Kidney epithelial cell (primary cell): Measurements from ENCODE around the gene MS4A18. TPM values are rescaled to one million over a fixed set of nuclear protein-coding genes. Genes with fewer than 3 reads are reported as not detected.

Experiments
- DNase-seq: peaks from one replicate; pipeline ENCODE4 v3.0.0-alpha.2; 2010; ENCODE audit warnings: low read depth
- H3K27me3 ChIP-seq: 2 replicates; pipeline ENCODE4 v1.6.0; 2011; ENCODE audit warnings: low read length; ENCODE audit not compliant: control insufficient read depth, insufficient read depth
- H3K36me3 ChIP-seq: 2 replicates; pipeline ENCODE4 v1.5.1; 2011; ENCODE audit warnings: low read length; ENCODE audit not compliant: control insufficient read depth, insufficient read depth
- H3K4me3 ChIP-seq: 2 replicates; pipeline ENCODE4 v1.5.1; 2011; ENCODE audit warnings: low read depth, mild to moderate bottlenecking, control low read depth, low read length
- total RNA-seq: library from RNA; depleted of rRNA; stranded (reverse); fragments of >200 nt; gene quantifications from 2 replicates; pipeline ENCODE4 v1.2.3, GENCODE V29; 2015
- TF ChIP-seq, protein P1 (sequence below): IDR thresholded peaks from 2 replicates; pipeline ENCODE4 v1.5.1; 2011; ENCODE audit warnings: mild to moderate bottlenecking, moderate library complexity, low read length, control low read depth, inconsistent platforms; ENCODE audit not compliant: insufficient read depth, poor library complexity, severe bottlenecking

MS4A18 gene
- total RNA-seq, 1 donor from 2014 or later, result not detected

GRCh38 chr11:60720460-60720859 is 4.1 kb upstream of the MS4A18 start:
- TF ChIP-seq, protein P1, sequence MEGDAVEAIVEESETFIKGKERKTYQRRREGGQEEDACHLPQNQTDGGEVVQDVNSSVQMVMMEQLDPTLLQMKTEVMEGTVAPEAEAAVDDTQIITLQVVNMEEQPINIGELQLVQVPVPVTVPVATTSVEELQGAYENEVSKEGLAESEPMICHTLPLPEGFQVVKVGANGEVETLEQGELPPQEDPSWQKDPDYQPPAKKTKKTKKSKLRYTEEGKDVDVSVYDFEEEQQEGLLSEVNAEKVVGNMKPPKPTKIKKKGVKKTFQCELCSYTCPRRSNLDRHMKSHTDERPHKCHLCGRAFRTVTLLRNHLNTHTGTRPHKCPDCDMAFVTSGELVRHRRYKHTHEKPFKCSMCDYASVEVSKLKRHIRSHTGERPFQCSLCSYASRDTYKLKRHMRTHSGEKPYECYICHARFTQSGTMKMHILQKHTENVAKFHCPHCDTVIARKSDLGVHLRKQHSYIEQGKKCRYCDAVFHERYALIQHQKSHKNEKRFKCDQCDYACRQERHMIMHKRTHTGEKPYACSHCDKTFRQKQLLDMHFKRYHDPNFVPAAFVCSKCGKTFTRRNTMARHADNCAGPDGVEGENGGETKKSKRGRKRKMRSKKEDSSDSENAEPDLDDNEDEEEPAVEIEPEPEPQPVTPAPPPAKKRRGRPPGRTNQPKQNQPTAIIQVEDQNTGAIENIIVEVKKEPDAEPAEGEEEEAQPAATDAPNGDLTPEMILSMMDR, result no peak
- Histone ChIP-seq H3K27me3 (no peaks in the 10 kb centered on the region), H3K4me3 (no peak overlapping the region), H3K36me3 (no peaks in the 10 kb centered on the region)
- no peak for DNase-seq

DNA sequence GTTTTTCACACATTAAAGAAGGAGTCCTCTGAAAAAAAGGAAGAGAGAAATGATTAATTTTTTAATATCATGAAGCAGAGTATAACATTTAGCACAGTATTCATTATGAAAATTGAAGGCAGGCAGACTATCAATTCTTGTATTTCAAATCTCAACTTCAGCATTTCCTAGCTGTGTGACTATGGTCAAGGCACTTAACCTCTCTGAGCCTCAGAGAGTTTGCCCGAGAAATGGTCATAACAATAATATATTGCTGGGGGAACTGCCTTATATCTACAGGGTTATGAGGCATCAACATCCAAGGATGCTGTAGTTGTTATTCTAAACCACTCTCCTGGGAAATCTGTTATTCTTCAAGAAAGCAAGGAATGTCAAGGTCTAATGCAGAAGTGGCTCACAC is 1.1 kb downstream of the MS4A18 start:
- Histone ChIP-seq H3K4me3 (no peak overlapping the region), H3K27me3 (no peaks in the 10 kb centered on the region), H3K36me3 (no peaks in the 10 kb centered on the region)
- TF ChIP-seq, protein P1, result no peak
- no peak for DNase-seq

- no peaks in the 10 kb centered on the region for H3K27me3 ChIP-seq
Observed at GRCh38 chr11:60731586-60731985, 7.1 kb downstream of the MS4A18 start.

GRCh38 chr11:60734279-60734678 is 9.8 kb downstream of the MS4A18 start:
- no peaks in the 10 kb centered on the region for H3K36me3 ChIP-seq
- H3K4me3 ChIP-seq, result no peak overlapping the region
- no peak for DNase-seq
- no peaks in the 10 kb centered on the region for H3K27me3 ChIP-seq
- TF ChIP-seq, protein P1, result no peak

More at GRCh38 chr11:60731586-60731985, 7.1 kb downstream of the MS4A18 start:
- Histone ChIP-seq H3K4me3 (no peak overlapping the region), H3K36me3 (no peaks in the 10 kb centered on the region)
- TF ChIP-seq, protein P1, result no peak
- DNase-seq, result no peak

GRCh38 chr11:60739114-60739513 is 14.6 kb downstream of the MS4A18 start:
- H3K27me3 ChIP-seq, result no peaks in the 10 kb centered on the region
- DNase-seq, result no peak
- TF ChIP-seq, protein P1, result no peak
- no peaks in the 10 kb centered on the region for H3K36me3 ChIP-seq
- H3K4me3 ChIP-seq, result no peak overlapping the region

DNA sequence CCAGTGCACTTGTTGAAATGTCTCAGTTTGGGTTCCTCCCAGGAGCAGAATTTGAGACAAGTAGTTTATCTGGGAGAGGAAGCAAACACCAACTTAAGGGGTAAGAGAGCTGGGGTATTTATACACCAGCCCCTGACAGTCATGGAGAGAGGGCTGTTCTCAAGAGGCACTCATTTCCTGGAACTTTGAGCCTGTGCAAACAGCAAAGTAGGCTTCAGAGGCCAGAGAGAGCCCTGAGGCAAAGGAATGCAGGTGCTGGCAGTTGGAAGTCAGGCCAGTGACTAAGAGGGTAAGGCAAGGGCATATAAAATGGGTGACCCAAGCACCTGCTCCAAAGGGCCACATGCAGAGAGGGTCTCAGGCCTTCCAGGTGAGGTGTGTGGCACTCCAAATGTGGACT is 16.1 kb downstream of the MS4A18 start:
- Histone ChIP-seq H3K4me3 (no peak overlapping the region), H3K36me3 (no peaks in the 10 kb centered on the region), H3K27me3 (no peaks in the 10 kb centered on the region)
- TF ChIP-seq, protein P1, result no peak
- DNase-seq, result no peak
